ENCODE measurements around the gene AK8. TPM values are rescaled to one million over a fixed set of nuclear protein-coding genes. Genes with fewer than 3 reads are reported as not detected.

The AK8 gene
- total and polyA plus RNA-seq, 2 of the 4 experiments (the other 2 are of a cell fraction) = under 0.01 to 0.09 TPM

DNA sequence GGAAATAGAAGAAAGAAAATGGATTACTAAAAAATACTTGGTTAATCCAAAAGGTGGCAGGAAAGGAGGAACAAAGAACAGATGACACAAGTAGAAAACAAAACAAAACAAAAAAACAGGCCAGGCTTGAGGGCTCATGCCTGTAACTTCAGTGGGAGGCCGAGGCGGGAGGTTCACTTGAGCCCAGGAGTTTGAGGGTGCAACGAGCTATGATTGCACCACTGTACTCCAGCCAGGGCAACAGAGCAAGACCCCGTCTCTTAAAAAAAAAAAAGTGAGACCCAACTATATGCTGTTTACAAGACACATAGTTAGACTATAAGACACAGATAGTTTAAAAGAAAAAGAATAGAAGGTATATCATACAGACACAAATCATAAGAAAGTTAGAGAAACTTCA lies 59.5 kb downstream of the AK8 start:
- Histone ChIP-seq H3K4me3 (ENCODE audit: insufficient read depth, low read depth, low read length) (no peak overlapping the region), H3K79me1 (ENCODE audit: low read depth in 1 of 2, low read length in 2 of 2) (no peaks in the 10 kb centered on the region), H3K9me1 (ENCODE audit: insufficient read depth, low read length) (no peaks in the 10 kb centered on the region), H4K5ac (ENCODE audit: low read depth, low read length) (no peak overlapping the region), H3K4me2 (ENCODE audit: low read depth, low read length) (no peak overlapping the region), H3K23ac (ENCODE audit: low read depth, low read length) (no peak overlapping the region), H4K20me1 (ENCODE audit: insufficient read depth, low read length) (no peaks in the 10 kb centered on the region), H3K9me3 (ENCODE audit: control insufficient read depth, insufficient read depth, low read length) (no peaks in the 10 kb centered on the region), H3K4me1 (ENCODE audit: control insufficient read depth, insufficient read depth, low read length) (no peaks in the 10 kb centered on the region), H4K91ac (ENCODE audit: insufficient read depth, low read depth, low read length) (no peak overlapping the region), H3K9ac (ENCODE audit: low read depth, low read length) (no peak overlapping the region), H3K56ac (ENCODE audit: extremely low read depth, insufficient read depth, low read length) (no peak overlapping the region), H3K14ac (replicated peaks; ENCODE audit: low read depth, low read length) (no peak overlapping the region), H2BK15ac (ENCODE audit: low read depth, low read length) (no peak overlapping the region), H2AFZ (replicated peaks; ENCODE audit: low read length, poor library complexity) (no peak overlapping the region), H2BK20ac (ENCODE audit: low read depth, low read length) (no peak overlapping the region), H2BK5ac (ENCODE audit: low read depth, low read length, poor library complexity, severe bottlenecking) (no peak overlapping the region), H3K27me3 (ENCODE audit: control insufficient read depth, insufficient read depth, low read length) (peaks cover 39% of the 10 kb centered on the region), H3K36me3 (ENCODE audit: control insufficient read depth, insufficient read depth, low read length) (no peaks in the 10 kb centered on the region), H2AK9ac (replicated peaks; ENCODE audit: low read depth, low read length, poor library complexity) (no peak overlapping the region), H2BK120ac (ENCODE audit: low read depth, low read length) (no peak overlapping the region), H3K18ac (ENCODE audit: low read depth, low read length) (no peak overlapping the region), H2AK5ac (ENCODE audit: low read depth, low read length) (no peak overlapping the region), H4K8ac (ENCODE audit: low read depth in 2 of 2, low read length in 2 of 2) (no peak overlapping the region), H3K4ac (ENCODE audit: low read depth, low read length) (no peak overlapping the region), H3K27ac (ENCODE audit: insufficient read depth, low read length) (no peak overlapping the region)
- dilution Hi-C loops (cut with HindIII; ENCODE audit: low sequenced_read_pairs, unreplicated experiment) (no loop called here), intact Hi-C loops (cut with micrococcal nuclease) (no loop called here), in situ Hi-C loops (cut with MboI; ENCODE audit: low sequenced_read_pairs) (no loop called here)
- TF ChIP-seq, protein P1, sequence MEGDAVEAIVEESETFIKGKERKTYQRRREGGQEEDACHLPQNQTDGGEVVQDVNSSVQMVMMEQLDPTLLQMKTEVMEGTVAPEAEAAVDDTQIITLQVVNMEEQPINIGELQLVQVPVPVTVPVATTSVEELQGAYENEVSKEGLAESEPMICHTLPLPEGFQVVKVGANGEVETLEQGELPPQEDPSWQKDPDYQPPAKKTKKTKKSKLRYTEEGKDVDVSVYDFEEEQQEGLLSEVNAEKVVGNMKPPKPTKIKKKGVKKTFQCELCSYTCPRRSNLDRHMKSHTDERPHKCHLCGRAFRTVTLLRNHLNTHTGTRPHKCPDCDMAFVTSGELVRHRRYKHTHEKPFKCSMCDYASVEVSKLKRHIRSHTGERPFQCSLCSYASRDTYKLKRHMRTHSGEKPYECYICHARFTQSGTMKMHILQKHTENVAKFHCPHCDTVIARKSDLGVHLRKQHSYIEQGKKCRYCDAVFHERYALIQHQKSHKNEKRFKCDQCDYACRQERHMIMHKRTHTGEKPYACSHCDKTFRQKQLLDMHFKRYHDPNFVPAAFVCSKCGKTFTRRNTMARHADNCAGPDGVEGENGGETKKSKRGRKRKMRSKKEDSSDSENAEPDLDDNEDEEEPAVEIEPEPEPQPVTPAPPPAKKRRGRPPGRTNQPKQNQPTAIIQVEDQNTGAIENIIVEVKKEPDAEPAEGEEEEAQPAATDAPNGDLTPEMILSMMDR (conservative IDR thresholded peaks at IDR 0.05; ENCODE audit: low read depth, low read length) = no peak
- TF ChIP-seq RAD21 (IDR thresholded peaks at IDR 0.05; ENCODE audit: low read length) (no peak), RCOR1 (IDR thresholded peaks at IDR 0.05; ENCODE audit: insufficient replicate concordance, low read length) (no peak), POLR2A (IDR thresholded peaks at IDR 0.05; ENCODE audit: low read depth, low read length) (no peak), CEBPB (IDR thresholded peaks at IDR 0.05; ENCODE audit: low read depth, low read length) (no peak), FOS (IDR thresholded peaks at IDR 0.05; ENCODE audit: low read depth, low read length) (no peak), MXI1 (IDR thresholded peaks at IDR 0.05; ENCODE audit: borderline replicate concordance, low read depth, low read length) (no peak), RFX5 (IDR thresholded peaks at IDR 0.05; ENCODE audit: low read depth, low read length) (no peak), BHLHE40 (IDR thresholded peaks at IDR 0.05; ENCODE audit: low read depth, low read length) (no peak), USF2 (IDR thresholded peaks at IDR 0.05; ENCODE audit: low read depth, low read length) (no peak), SMC3 (IDR thresholded peaks at IDR 0.05; ENCODE audit: low read depth, low read length) (no peak)
- TF ChIP-seq, protein P2, sequence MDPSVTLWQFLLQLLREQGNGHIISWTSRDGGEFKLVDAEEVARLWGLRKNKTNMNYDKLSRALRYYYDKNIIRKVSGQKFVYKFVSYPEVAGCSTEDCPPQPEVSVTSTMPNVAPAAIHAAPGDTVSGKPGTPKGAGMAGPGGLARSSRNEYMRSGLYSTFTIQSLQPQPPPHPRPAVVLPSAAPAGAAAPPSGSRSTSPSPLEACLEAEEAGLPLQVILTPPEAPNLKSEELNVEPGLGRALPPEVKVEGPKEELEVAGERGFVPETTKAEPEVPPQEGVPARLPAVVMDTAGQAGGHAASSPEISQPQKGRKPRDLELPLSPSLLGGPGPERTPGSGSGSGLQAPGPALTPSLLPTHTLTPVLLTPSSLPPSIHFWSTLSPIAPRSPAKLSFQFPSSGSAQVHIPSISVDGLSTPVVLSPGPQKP (IDR thresholded peaks at IDR 0.05; ENCODE audit: borderline replicate concordance, low read depth, low read length) = no peak
- DNase-seq = no peak
- WGBS, 2 experiments (ENCODE audit: extremely low coverage in 2 of 2, insufficient read length in 1 of 2) = no CpG with 5 or more reads among the region's 4 CpGs
- CTCF ChIA-PET = no interaction called here
- no peak for ATAC-seq (ENCODE audit: low read depth)
- no TSS peak for BruUV-seq (replicated peaks)
- POLR2A ChIA-PET (ENCODE audit: unreplicated experiment) = no interaction called here

Measured in IMR-90 (cell line).